Progenitor cell of endocrine pancreas (in vitro differentiated cells): ENCODE measurements around the gene KPTN. TPM values are rescaled to one million over a fixed set of nuclear protein-coding genes. Genes with fewer than 3 reads are reported as not detected.

ENCODE experiments used
- DNase-seq: peaks from one replicate; pipeline ENCODE4 v3.0.0; 2021; ENCODE audit warnings: low spot score; ENCODE audit not compliant: unreplicated experiment
- H3K27ac Mint-ChIP-seq: 2 replicates; pipeline ENCODE4 v1.8.0; 2021; ENCODE audit warnings: mild to moderate bottlenecking, moderate library complexity, mixed read lengths
- H3K27me3 Mint-ChIP-seq: 2 replicates; pipeline ENCODE4 v1.8.0; 2021; ENCODE audit warnings: mixed read lengths
- H3K36me3 Mint-ChIP-seq: 2 replicates; pipeline ENCODE4 v1.8.0; 2022; ENCODE audit warnings: mixed read lengths; ENCODE audit not compliant: insufficient read depth
- H3K4me1 Mint-ChIP-seq: 2 replicates; pipeline ENCODE4 v1.8.0; 2021; ENCODE audit warnings: low read depth, mixed read lengths
- H3K4me3 Mint-ChIP-seq: 2 replicates; pipeline ENCODE4 v1.8.0; 2021; ENCODE audit warnings: low read depth, mild to moderate bottlenecking, moderate library complexity, mixed read lengths
- H3K9me3 Mint-ChIP-seq: 2 replicates; pipeline ENCODE4 v1.8.0; 2021; ENCODE audit warnings: low read depth, mixed read lengths
- total RNA-seq: library from RNA; stranded (reverse); gene quantifications from 2 replicates; pipeline ENCODE4 v1.2.1, GENCODE V29; 2021
- TF ChIP-seq, protein P1 (sequence below): fragments of 200-600 bp; sonication (generic); IDR thresholded peaks from one replicate; pipeline ENCODE4 v1.5.0; 2021; ENCODE audit warnings: antibody characterized with exemption, mild to moderate bottlenecking; ENCODE audit not compliant: unreplicated experiment

Gene KPTN
- total RNA-seq, 1 donor from 2014 or later, result 30.5 TPM

GRCh38 chr19:47470447-47471195 is 13.4 kb downstream of the KPTN start:
- H3K4me3 Mint-ChIP-seq, result no peak overlapping the region
- no peak overlapping the region for H3K27ac Mint-ChIP-seq
- no peak for DNase-seq
- no peaks in the 10 kb centered on the region for H3K9me3 Mint-ChIP-seq
- H3K27me3 Mint-ChIP-seq, result peaks cover 48% of the 10 kb centered on the region
- TF ChIP-seq, protein P1, sequence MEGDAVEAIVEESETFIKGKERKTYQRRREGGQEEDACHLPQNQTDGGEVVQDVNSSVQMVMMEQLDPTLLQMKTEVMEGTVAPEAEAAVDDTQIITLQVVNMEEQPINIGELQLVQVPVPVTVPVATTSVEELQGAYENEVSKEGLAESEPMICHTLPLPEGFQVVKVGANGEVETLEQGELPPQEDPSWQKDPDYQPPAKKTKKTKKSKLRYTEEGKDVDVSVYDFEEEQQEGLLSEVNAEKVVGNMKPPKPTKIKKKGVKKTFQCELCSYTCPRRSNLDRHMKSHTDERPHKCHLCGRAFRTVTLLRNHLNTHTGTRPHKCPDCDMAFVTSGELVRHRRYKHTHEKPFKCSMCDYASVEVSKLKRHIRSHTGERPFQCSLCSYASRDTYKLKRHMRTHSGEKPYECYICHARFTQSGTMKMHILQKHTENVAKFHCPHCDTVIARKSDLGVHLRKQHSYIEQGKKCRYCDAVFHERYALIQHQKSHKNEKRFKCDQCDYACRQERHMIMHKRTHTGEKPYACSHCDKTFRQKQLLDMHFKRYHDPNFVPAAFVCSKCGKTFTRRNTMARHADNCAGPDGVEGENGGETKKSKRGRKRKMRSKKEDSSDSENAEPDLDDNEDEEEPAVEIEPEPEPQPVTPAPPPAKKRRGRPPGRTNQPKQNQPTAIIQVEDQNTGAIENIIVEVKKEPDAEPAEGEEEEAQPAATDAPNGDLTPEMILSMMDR, result no peak
- H3K4me1 Mint-ChIP-seq, result peaks cover 6% of the 10 kb centered on the region
- H3K36me3 Mint-ChIP-seq, result no peaks in the 10 kb centered on the region

DNA sequence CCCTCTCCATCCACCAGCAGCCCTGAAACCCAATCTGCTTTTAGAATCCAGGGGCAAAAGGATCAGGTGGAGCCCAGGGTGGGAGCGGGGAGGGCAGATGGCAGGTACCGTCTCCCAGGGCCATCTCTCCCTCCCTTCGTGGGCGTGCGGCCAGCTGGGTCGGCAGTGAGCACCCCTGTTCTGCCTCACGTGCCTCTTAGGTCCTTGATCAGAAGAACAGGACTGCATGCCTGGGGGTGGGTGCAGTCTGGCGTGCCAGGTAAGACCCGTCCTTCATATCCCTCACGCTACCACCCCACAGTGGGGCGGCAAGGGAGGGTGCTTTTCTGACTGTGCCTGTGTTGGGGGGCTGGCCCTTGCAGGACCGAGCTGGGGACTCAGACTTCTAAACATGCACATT is 14.3 kb downstream of the KPTN start:
- H3K27ac Mint-ChIP-seq, result no peak overlapping the region
- H3K27me3 Mint-ChIP-seq, result peaks cover 55% of the 10 kb centered on the region
- TF ChIP-seq, protein P1, result no peak
- no peak overlapping the region for H3K4me3 Mint-ChIP-seq
- H3K4me1 Mint-ChIP-seq, result peaks cover 6% of the 10 kb centered on the region
- DNase-seq, result no peak
- H3K9me3 Mint-ChIP-seq, result no peaks in the 10 kb centered on the region
- H3K36me3 Mint-ChIP-seq, result no peaks in the 10 kb centered on the region

- Mint-ChIP-seq H3K36me3 (no peaks in the 10 kb centered on the region), H3K4me3 (no peak overlapping the region), H3K27ac (no peak overlapping the region), H3K27me3 (peaks cover 59% of the 10 kb centered on the region), H3K9me3 (no peaks in the 10 kb centered on the region), H3K4me1 (peaks cover 6% of the 10 kb centered on the region)
- TF ChIP-seq, protein P1, result no peak
- no peak for DNase-seq
These were observed 14.7 kb downstream of the KPTN start for GRCh38 chr19:47469363-47469700.

DNA sequence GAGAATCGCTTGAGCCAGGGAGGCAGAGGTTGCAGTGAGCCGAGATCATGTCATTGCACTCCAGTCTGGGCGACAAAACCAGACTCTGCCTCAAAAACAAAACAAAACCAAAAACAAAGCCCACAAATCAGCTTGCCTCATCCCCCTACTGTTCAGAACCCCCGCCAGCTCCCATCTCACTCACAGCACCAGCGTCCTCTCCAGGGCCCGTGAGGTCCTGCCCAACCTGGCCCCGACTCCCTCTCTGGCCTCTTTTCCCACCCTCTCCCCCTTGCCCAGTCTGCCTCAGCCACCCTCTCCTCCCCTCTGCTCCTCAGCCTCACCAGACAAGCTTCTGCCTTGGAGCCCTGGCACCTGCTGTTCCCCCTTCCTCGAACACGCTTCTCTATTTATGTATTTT is 16.1 kb downstream of the KPTN start:
- Mint-ChIP-seq H3K9me3 (no peaks in the 10 kb centered on the region), H3K27ac (peak overlapping the region; percentile 41), H3K36me3 (no peaks in the 10 kb centered on the region), H3K4me3 (no peak overlapping the region), H3K4me1 (peaks cover 6% of the 10 kb centered on the region), H3K27me3 (peaks cover 59% of the 10 kb centered on the region)
- no peak for DNase-seq
- TF ChIP-seq, protein P1, result no peak

DNA sequence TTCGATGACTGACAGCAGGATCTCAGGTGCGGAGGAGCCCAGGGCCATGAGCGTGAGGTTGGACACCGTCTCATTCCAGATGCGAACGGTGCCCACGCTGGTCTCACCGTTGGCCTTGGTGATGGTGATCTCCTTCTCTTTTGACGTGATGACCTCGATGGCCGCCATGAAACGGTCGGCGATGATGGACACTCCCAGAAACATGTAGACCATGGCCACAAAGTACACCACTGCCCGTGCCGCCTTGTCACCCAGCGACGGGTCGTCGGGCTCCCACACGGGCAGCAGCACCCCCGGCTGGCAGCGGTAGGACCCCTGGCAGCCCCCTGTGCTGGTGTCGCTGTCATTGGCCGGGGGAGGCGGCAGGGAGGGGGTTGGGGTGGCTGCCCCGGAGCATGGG is 18.1 kb downstream of the KPTN start:
- TF ChIP-seq, protein P1, result no peak

More for the DNA sequence above, 18.1 kb downstream of the KPTN start:
- no peak for DNase-seq
- no peaks in the 10 kb centered on the region for H3K36me3 Mint-ChIP-seq
- H3K27ac Mint-ChIP-seq, result no peak overlapping the region
- peaks cover 57% of the 10 kb centered on the region for H3K27me3 Mint-ChIP-seq
- peaks cover 2% of the 10 kb centered on the region for H3K4me1 Mint-ChIP-seq
- no peaks in the 10 kb centered on the region for H3K9me3 Mint-ChIP-seq
- no peak overlapping the region for H3K4me3 Mint-ChIP-seq
